HepG2 (cell line): ENCODE results near the gene APBA3. TPM values are rescaled to one million over a fixed set of nuclear protein-coding genes. Genes with fewer than 3 reads are reported as not detected.

Experiments
- CC2D1A ChIP-seq: sonication (generic); formaldehyde crosslinking; IDR thresholded peaks from 2 replicates; pipeline ENCODE4 v1.8.1; 2023; ENCODE audit warnings: mild to moderate bottlenecking, missing genetic modification reagents
- ELF3 ChIP-seq: IDR thresholded peaks from 2 replicates; pipeline ENCODE4 v1.6.1; 2016; ENCODE audit warnings: missing genetic modification reagents, missing compliant biosample characterization
- ETV5 ChIP-seq: IDR thresholded peaks from 2 replicates; pipeline ENCODE4 v1.6.1; 2018; ENCODE audit warnings: missing biosample characterization, missing genetic modification reagents, inconsistent platforms, borderline replicate concordance
- GATA4 ChIP-seq: sonication (generic); IDR thresholded peaks from 2 replicates; pipeline ENCODE4 v1.6.1; 2016; ENCODE audit warnings: antibody characterized with exemption, low read depth, borderline replicate concordance
- GATAD1 ChIP-seq: IDR thresholded peaks from 2 replicates; pipeline ENCODE4 v1.6.1; 2016; ENCODE audit warnings: missing genetic modification reagents, missing compliant biosample characterization
- HCFC1 ChIP-seq: fragments of 150-350 bp; IDR thresholded peaks from 2 replicates; pipeline ENCODE4 v1.6.1; 2014; ENCODE audit warnings: low read depth, low read length
- HES4 ChIP-seq: sonication (generic); formaldehyde crosslinking; IDR thresholded peaks from 2 replicates; pipeline ENCODE4 v1.9.0; 2021; ENCODE audit warnings: mild to moderate bottlenecking, missing genetic modification reagents, borderline replicate concordance
- HMG20B ChIP-seq: conservative IDR thresholded peaks from 2 replicates; pipeline ENCODE4 v1.6.1; 2016; ENCODE audit warnings: missing genetic modification reagents, missing compliant biosample characterization
- ISX ChIP-seq: sonication (generic); formaldehyde crosslinking; conservative IDR thresholded peaks from 2 replicates; pipeline ENCODE4 v1.5.0; 2020; ENCODE audit warnings: missing genetic modification reagents
- NONO ChIP-seq, 2 experiments: fragments of 450-650 bp in 1 of 2; sonication (generic) in 1 of 2; formaldehyde crosslinking in 1 of 2; IDR thresholded peaks in 1 of 2; conservative IDR thresholded peaks in 1 of 2; 2 replicates each; pipeline versions ENCODE4 v1.6.1 to v1.8.0; 2017 to 2022; ENCODE audit warnings: mild to moderate bottlenecking in 1 of 2, missing genetic modification reagents in 1 of 2, moderate library complexity in 1 of 2
- SAP130 ChIP-seq: IDR thresholded peaks from 2 replicates; pipeline ENCODE4 v1.6.1; 2016; ENCODE audit warnings: low read depth
- SIN3B ChIP-seq: fragments of 150-350 bp; IDR thresholded peaks from 2 replicates; pipeline ENCODE4 v1.6.1; 2014; ENCODE audit warnings: low read length
- SRSF9 ChIP-seq: fragments of 200-400 bp; formaldehyde crosslinking; IDR thresholded peaks from 2 replicates; pipeline ENCODE4 v1.6.1; 2018; ENCODE audit warnings: borderline replicate concordance, mild to moderate bottlenecking, low read depth, low read length; ENCODE audit not compliant: insufficient read depth, poor library complexity, severe bottlenecking
- ZBTB1 ChIP-seq: sonication (generic); formaldehyde crosslinking; IDR thresholded peaks from 2 replicates; pipeline ENCODE4 v1.4.0; 2020; ENCODE audit warnings: missing genetic modification reagents, borderline replicate concordance
- ZBTB8A ChIP-seq: sonication (generic); formaldehyde crosslinking; IDR thresholded peaks from 2 replicates; pipeline ENCODE4 v1.4.0; 2020; ENCODE audit warnings: mild to moderate bottlenecking, low read depth, missing genetic modification reagents, borderline replicate concordance
- ZNF33A ChIP-seq: sonication (generic); formaldehyde crosslinking; IDR thresholded peaks from 2 replicates; pipeline ENCODE4 v1.5.1; 2020; ENCODE audit warnings: missing genetic modification reagents, mild to moderate bottlenecking, moderate library complexity, borderline replicate concordance
- ZNF430 ChIP-seq: sonication (generic); formaldehyde crosslinking; IDR thresholded peaks from 2 replicates; pipeline ENCODE4 v1.9.0; 2021; ENCODE audit warnings: mild to moderate bottlenecking, missing genetic modification reagents
- ZNF552 ChIP-seq: sonication (generic); formaldehyde crosslinking; IDR thresholded peaks from 2 replicates; pipeline ENCODE4 v1.9.0; 2022; ENCODE audit warnings: missing genetic modification reagents, mild to moderate bottlenecking, borderline replicate concordance
- ZNF709 ChIP-seq: sonication (generic); formaldehyde crosslinking; IDR thresholded peaks from 2 replicates; pipeline ENCODE4 v1.5.0; 2020; ENCODE audit warnings: mild to moderate bottlenecking, missing genetic modification reagents
- polyA plus RNA-seq, 8 experiments: library from polyadenylated mRNA; depleted of rRNA in 3 of 8; stranded (reverse) in 7 of 8; unstranded in 1 of 8; fragments of >200 nt; fragmentation: Illumina TruSeq in 4 of 8; extraction: Trizol in 4 of 8; gene quantifications; 2 replicates each; pipeline versions ENCODE4 v1.2.1 to v1.2.3, GENCODE V29; 2011 to 2016; ENCODE audit warnings: low read depth in 4 of 8, missing spikeins in 1 of 8, mixed read lengths in 1 of 8; ENCODE audit not compliant: insufficient read depth in 1 of 8
- total RNA-seq, 5 experiments: library from RNA; depleted of rRNA; stranded (reverse); fragments of >200 nt; fragmentation: Illumina TruSeq; extraction: Trizol; gene quantifications; 2 replicates each; pipeline ENCODE4 v1.2.3, GENCODE V29; 2016; ENCODE audit warnings: low read depth in 1 of 5
- TF ChIP-seq, protein P1 (sequence below): sonication (generic); formaldehyde crosslinking; IDR thresholded peaks from 2 replicates; pipeline ENCODE4 v1.4.0; 2020; ENCODE audit warnings: missing genetic modification reagents
- TF ChIP-seq, protein P2 (sequence below): sonication (generic); formaldehyde crosslinking; conservative IDR thresholded peaks from 2 replicates; pipeline ENCODE4 v1.8.0; 2022; ENCODE audit warnings: mild to moderate bottlenecking, moderate library complexity, missing genetic modification reagents
- TF ChIP-seq, protein P3 (sequence below): IDR thresholded peaks from 2 replicates; pipeline ENCODE4 v1.6.1; 2012; ENCODE audit warnings: low read length, improper control_type of control experiment

The APBA3 gene
- total and polyA plus RNA-seq, 2 of the 13 experiments (the other 11 are each of a cell fraction or from before 2014, with no cell fraction given): 14.2 to 14.3 TPM

GRCh38 chr19:3762501-3763459, 1.3 kb upstream of the APBA3 start, which contains the start of gene MRPL54 (continued):
- no peak for TF ChIP-seq NONO (IDR thresholded peaks at IDR 0.05)
- no peak; the same call in 1 of the 2 replicates for TF ChIP-seq NONO (CRISPR knock-in tag; conservative IDR thresholded peaks at IDR 0.05)
- TF ChIP-seq SAP130 (CRISPR knock-in tag): peak; percentile 87
- TF ChIP-seq ZNF33A (CRISPR knock-in tag): no peak
- no peak for TF ChIP-seq ISX (CRISPR knock-in tag)
- TF ChIP-seq HMG20B (CRISPR knock-in tag): 0 out of 2 replicates have a peak, but pooled peaks have one; percentile 17
- peak; percentile 82 for TF ChIP-seq ETV5 (CRISPR knock-in tag)
- TF ChIP-seq SIN3B: 0 out of 2 replicates have a peak, but pooled peaks have one; percentile 44
- TF ChIP-seq HES4 (CRISPR knock-in tag): no peak
- no peak for TF ChIP-seq ZBTB1
- peak; percentile 37; the same call in 1 of the 2 replicates for TF ChIP-seq GATA4
- TF ChIP-seq, protein P1, sequence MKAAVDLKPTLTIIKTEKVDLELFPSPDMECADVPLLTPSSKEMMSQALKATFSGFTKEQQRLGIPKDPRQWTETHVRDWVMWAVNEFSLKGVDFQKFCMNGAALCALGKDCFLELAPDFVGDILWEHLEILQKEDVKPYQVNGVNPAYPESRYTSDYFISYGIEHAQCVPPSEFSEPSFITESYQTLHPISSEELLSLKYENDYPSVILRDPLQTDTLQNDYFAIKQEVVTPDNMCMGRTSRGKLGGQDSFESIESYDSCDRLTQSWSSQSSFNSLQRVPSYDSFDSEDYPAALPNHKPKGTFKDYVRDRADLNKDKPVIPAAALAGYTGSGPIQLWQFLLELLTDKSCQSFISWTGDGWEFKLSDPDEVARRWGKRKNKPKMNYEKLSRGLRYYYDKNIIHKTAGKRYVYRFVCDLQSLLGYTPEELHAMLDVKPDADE (CRISPR knock-in tag): no peak
- TF ChIP-seq SRSF9: no peak
- TF ChIP-seq CC2D1A (CRISPR knock-in tag): no peak
- TF ChIP-seq, protein P2, sequence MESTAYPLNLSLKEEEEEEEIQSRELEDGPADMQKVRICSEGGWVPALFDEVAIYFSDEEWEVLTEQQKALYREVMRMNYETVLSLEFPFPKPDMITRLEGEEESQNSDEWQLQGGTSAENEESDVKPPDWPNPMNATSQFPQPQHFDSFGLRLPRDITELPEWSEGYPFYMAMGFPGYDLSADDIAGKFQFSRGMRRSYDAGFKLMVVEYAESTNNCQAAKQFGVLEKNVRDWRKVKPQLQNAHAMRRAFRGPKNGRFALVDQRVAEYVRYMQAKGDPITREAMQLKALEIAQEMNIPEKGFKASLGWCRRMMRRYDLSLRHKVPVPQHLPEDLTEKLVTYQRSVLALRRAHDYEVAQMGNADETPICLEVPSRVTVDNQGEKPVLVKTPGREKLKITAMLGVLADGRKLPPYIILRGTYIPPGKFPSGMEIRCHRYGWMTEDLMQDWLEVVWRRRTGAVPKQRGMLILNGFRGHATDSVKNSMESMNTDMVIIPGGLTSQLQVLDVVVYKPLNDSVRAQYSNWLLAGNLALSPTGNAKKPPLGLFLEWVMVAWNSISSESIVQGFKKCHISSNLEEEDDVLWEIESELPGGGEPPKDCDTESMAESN (CRISPR knock-in tag): no peak
- no peak for TF ChIP-seq ZNF709 (CRISPR knock-in tag)
- TF ChIP-seq, protein P3, sequence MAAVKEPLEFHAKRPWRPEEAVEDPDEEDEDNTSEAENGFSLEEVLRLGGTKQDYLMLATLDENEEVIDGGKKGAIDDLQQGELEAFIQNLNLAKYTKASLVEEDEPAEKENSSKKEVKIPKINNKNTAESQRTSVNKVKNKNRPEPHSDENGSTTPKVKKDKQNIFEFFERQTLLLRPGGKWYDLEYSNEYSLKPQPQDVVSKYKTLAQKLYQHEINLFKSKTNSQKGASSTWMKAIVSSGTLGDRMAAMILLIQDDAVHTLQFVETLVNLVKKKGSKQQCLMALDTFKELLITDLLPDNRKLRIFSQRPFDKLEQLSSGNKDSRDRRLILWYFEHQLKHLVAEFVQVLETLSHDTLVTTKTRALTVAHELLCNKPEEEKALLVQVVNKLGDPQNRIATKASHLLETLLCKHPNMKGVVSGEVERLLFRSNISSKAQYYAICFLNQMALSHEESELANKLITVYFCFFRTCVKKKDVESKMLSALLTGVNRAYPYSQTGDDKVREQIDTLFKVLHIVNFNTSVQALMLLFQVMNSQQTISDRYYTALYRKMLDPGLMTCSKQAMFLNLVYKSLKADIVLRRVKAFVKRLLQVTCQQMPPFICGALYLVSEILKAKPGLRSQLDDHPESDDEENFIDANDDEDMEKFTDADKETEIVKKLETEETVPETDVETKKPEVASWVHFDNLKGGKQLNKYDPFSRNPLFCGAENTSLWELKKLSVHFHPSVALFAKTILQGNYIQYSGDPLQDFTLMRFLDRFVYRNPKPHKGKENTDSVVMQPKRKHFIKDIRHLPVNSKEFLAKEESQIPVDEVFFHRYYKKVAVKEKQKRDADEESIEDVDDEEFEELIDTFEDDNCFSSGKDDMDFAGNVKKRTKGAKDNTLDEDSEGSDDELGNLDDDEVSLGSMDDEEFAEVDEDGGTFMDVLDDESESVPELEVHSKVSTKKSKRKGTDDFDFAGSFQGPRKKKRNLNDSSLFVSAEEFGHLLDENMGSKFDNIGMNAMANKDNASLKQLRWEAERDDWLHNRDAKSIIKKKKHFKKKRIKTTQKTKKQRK: no peak
- no peak for TF ChIP-seq ZBTB8A (CRISPR knock-in tag)
- TF ChIP-seq ZNF552 (CRISPR knock-in tag): no peak
- peak; percentile 76 for TF ChIP-seq ELF3 (CRISPR knock-in tag)
- TF ChIP-seq ZNF430 (CRISPR knock-in tag): 0 out of 2 replicates have a peak, but pooled peaks have one; percentile 22
- peak; percentile 93 for TF ChIP-seq GATAD1 (CRISPR knock-in tag)
- TF ChIP-seq HCFC1: peak; percentile 83
